Ascending aorta (tissue), 2 donors: ENCODE data around the gene GDF15. TPM values are rescaled to one million over a fixed set of nuclear protein-coding genes. Genes with fewer than 3 reads are reported as not detected.

Experiments used
- DNase-seq, 2 donors: peaks; one replicate each; pipeline ENCODE4 v3.0.0-alpha.2; 2019; ENCODE audit warnings: low spot score in 2 of 2
- H3K27ac ChIP-seq, 2 donors: fragments of 200-600 bp; sonication (generic); one replicate each; pipeline ENCODE4 v1.5.1; 2016 to 2017; ENCODE audit warnings: mild to moderate bottlenecking in 1 of 2
- H3K27me3 ChIP-seq: fragments of 200-600 bp; sonication (generic); one replicate; pipeline ENCODE4 v1.5.1; 2017
- H3K36me3 ChIP-seq, 2 donors: fragments of 200-600 bp; sonication (generic); one replicate each; pipeline ENCODE4 v1.5.1; 2016
- H3K4me1 ChIP-seq, 2 donors: fragments of 200-600 bp; sonication (generic); one replicate each; pipeline ENCODE4 v1.5.1; 2016 to 2017; ENCODE audit warnings: mild to moderate bottlenecking in 1 of 2
- H3K4me3 ChIP-seq, 2 donors: fragments of 200-600 bp; sonication (generic); one replicate each; pipeline ENCODE4 v1.5.1; 2016 to 2017; ENCODE audit warnings: mild to moderate bottlenecking in 1 of 2
- H3K9me3 ChIP-seq, 2 donors: fragments of 200-600 bp; sonication (generic); one replicate each; pipeline ENCODE4 v1.5.1; 2016
- CTCF ChIP-seq, 3 experiments: fragments of 200-600 bp in 2 of 3; fragments of 450-650 bp in 1 of 3; sonication (generic) in 2 of 3; IDR thresholded peaks; one replicate each; pipeline ENCODE4 v1.5.1; 2016 to 2019; ENCODE audit warnings: antibody characterized with exemption in 3 of 3, mild to moderate bottlenecking in 1 of 3, moderate library complexity in 1 of 3
- intact Hi-C: fragments of 100-400 bp; cut with DNase I; formaldehyde crosslinking; loops from one replicate; pipeline ENCODE4 v1.15.1; 2023
- total RNA-seq: library from RNA; depleted of rRNA; stranded (reverse); fragments of >200 nt; gene quantifications from one replicate; pipeline ENCODE4 v1.1.0, GENCODE V29; 2016

GDF15 gene
- total RNA-seq, 1 donor from 2014 or later, result 8.5 TPM

GRCh38 chr19:18421371-18421959, 35.5 kb downstream of the GDF15 start:
- H3K9me3 ChIP-seq, result no peaks in the 10 kb centered on the region
- peak overlapping the region; percentile 74 to 93 for H3K27ac ChIP-seq
- no peak for DNase-seq
- H3K27me3 ChIP-seq, result no peaks in the 10 kb centered on the region
- no peak overlapping the region for H3K4me3 ChIP-seq
- intact Hi-C loops, result no loop called here
- peaks cover 11 to 51% of the 10 kb centered on the region in 2 donors for H3K4me1 ChIP-seq
- no peaks in the 10 kb centered on the region for H3K36me3 ChIP-seq
- no peak for TF ChIP-seq CTCF (IDR thresholded peaks at IDR 0.05)

GRCh38 chr19:18422530-18423191, 36.7 kb downstream of the GDF15 start:
- intact Hi-C loops, result no loop called here
- H3K4me1 ChIP-seq, result peaks cover 9 to 43% of the 10 kb centered on the region in 2 donors
- no peaks in the 10 kb centered on the region for H3K27me3 ChIP-seq
- no peak overlapping the region for H3K4me3 ChIP-seq
- no peak for DNase-seq
- H3K36me3 ChIP-seq, result no peaks in the 10 kb centered on the region
- no peak for TF ChIP-seq CTCF (IDR thresholded peaks at IDR 0.05)
- peak overlapping the region in 1 of 2 donors; percentile 36 for H3K27ac ChIP-seq
- H3K9me3 ChIP-seq, result no peaks in the 10 kb centered on the region

- no peaks in the 10 kb centered on the region for H3K9me3 ChIP-seq
- H3K27ac ChIP-seq, result peak overlapping the region; percentile 36 to 50
- intact Hi-C loops, result no loop called here
- H3K36me3 ChIP-seq, result no peaks in the 10 kb centered on the region
- H3K4me1 ChIP-seq, result peaks cover 9 to 35% of the 10 kb centered on the region in 2 donors
- TF ChIP-seq CTCF (IDR thresholded peaks at IDR 0.05), result no peak
- no peaks in the 10 kb centered on the region for H3K27me3 ChIP-seq
- no peak overlapping the region for H3K4me3 ChIP-seq
- no peak for DNase-seq
Observed at GRCh38 chr19:18423258-18424020, 37.5 kb downstream of the GDF15 start.

GRCh38 chr19:18424122-18424889, 38.3 kb downstream of the GDF15 start:
- no peak for TF ChIP-seq CTCF (IDR thresholded peaks at IDR 0.05)
- Histone ChIP-seq H3K4me1 (peaks cover 13 to 34% of the 10 kb centered on the region in 2 donors), H3K27me3 (no peaks in the 10 kb centered on the region), H3K9me3 (no peaks in the 10 kb centered on the region), H3K36me3 (no peaks in the 10 kb centered on the region), H3K4me3 (no peak overlapping the region), H3K27ac (peak overlapping the region; percentile 50 to 80)
- DNase-seq, result no peak
- intact Hi-C loops, result no loop called here

- DNase-seq, result no peak
- no peaks in the 10 kb centered on the region for H3K9me3 ChIP-seq
- peak overlapping the region; percentile 70 to 80 for H3K27ac ChIP-seq
- H3K36me3 ChIP-seq, result no peaks in the 10 kb centered on the region
- peaks cover 19 to 38% of the 10 kb centered on the region in 2 donors for H3K4me1 ChIP-seq
- no peak for TF ChIP-seq CTCF (IDR thresholded peaks at IDR 0.05)
- H3K4me3 ChIP-seq, result no peak overlapping the region
- no peaks in the 10 kb centered on the region for H3K27me3 ChIP-seq
- intact Hi-C loops, result no loop called here
Observed at GRCh38 chr19:18424890-18425514, 39.0 kb downstream of the GDF15 start.
